Measurements from ENCODE around the gene KDM4B.
"Not testable (repeated sequence)": the region's sequence is repeated elsewhere in the genome, so short reads cannot be mapped to it uniquely, and the experiment has no call there.

Gene KDM4B

DNA sequence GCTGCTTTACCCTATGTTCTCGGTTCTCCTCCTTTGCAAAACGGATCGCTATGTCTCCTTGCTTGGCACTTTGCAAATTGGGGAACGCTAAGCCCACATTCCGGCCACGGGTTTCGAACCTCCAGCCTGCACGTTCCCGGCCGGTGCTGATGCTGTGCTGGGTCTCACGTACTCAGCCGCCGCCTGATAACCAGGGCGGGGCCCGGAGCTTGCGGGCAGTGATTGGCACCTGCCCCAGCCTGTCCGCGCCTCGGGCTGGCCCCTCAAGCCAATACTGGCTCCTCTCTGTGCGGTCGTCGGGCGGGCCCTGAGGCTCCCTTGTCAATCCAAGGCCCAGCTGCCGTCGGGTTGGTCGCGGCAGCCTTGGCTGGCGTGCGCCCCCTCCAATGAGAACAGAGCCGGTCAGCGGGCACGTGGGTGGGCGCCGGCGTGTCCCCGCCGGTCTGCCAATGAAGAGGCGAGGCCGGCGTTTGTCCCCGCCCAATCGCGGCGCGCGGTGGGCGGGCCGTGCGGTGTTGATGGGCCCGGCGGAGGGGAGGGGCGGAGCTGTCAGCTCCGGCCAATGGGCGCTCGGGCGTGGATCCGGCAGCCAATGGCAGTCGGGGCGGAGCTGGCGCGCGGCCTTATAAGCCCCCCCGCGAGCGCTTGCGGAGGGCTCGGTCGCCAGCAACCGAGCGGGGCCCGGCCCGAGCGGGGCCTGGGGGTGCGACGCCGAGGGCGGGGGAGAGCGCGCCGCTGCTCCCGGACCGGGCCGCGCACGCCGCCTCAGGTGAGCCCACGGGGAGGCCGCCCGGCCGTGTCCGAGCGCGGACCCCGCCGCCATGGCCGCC, at the start of gene KDM4B:
Gene KDM4B (plus strand): TSS at position 652 of the 830 bp plus-strand sequence. CDS start 63,778 bp downstream, outside the sequence.
- DNase-seq = peak; percentile 100

DNA sequence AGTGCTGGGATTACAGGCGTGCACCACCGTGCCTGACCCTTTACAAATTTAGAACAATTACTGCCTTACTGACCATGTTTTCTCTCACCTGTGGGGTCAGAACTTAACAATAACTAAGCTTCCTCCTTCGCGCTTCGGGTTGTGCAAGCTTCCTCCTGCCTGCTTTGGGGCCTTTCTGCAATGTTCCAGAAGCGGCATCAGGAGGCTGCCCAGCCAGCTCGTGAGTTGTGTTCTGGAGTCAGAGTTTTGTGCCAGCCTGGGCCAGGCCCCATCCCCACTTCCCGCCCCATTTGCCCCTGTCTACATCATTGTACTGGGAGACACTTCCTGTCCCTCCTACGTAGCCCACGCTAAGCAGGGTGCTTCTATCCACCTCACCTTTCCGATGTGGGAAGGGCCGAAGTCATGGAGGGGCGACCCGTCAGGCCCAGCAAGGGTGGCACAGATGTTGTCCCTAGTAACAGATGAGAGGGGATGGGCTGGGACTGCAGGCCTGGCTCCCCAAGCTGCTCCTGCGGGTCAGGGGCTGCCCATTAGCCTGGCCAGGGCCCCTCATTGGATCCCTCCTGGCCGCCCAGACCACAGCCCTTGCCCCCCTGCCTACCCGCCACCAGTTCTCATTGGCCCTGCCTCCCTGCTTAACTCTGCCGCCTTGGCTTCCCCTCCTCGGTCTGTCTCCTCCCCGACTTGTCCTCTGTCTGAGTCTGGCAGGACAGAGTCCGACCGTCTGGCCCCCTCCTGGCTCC, 46.2 kb upstream of the KDM4B start:
- no peak for DNase-seq

GRCh38 chr19:4923276-4923747, 45.6 kb upstream of the KDM4B start:
- no peak for DNase-seq

GRCh38 chr19:4929186-4929585, 39.7 kb upstream of the KDM4B start:
- no peak for DNase-seq

DNA sequence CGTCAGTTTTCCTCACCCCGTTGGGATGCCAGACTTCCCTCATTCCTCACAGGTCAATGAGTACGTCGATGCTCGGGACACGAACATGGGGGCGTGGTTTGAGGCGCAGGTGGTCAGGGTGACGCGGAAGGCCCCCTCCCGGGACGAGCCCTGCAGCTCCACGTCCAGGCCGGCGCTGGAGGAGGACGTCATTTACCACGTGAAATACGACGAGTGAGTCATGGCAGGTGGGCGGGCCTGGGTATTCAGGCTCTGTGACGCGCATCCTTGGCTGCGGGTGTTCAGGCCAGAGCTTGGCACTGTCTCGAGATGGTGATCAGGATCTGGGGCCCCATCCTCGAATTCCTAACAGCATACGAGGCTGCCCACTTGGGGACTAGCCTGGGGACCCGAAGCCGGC, 38.2 kb upstream of the KDM4B start:
- DNase-seq = no peak

DNA sequence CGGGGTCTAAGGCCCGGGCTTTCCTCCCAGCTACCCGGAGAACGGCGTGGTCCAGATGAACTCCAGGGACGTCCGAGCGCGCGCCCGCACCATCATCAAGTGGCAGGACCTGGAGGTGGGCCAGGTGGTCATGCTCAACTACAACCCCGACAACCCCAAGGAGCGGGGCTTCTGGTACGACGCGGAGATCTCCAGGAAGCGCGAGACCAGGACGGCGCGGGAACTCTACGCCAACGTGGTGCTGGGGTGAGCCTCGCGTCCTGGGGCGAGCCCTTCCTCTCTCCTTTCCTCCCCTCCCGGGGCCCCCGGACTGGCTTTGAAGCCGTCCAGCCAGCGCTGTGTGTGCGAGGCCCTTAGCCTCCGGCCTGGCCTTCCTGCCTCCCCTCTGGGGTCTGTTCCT, 36.2 kb upstream of the KDM4B start:
- no peak for DNase-seq

DNA sequence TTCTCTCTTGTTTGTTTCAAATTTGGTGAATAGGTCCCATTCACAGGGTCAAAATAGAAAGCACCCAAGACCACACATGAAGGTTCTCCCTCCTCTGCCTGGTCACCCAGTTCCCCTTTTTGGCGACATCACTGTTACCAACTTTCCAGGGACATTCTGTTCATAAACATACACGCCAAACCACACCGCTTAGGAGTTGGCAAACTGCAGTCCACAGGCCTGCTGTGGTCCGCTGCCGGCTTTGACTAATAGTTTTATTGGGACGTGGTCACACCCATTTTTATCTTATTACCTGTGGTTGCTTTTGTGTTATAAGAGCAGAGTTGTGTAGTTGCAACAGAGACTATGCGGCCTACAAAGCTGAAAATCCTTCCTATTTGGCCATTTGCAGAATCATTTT, 35.4 kb upstream of the KDM4B start:
- DNase-seq = no peak

DNA sequence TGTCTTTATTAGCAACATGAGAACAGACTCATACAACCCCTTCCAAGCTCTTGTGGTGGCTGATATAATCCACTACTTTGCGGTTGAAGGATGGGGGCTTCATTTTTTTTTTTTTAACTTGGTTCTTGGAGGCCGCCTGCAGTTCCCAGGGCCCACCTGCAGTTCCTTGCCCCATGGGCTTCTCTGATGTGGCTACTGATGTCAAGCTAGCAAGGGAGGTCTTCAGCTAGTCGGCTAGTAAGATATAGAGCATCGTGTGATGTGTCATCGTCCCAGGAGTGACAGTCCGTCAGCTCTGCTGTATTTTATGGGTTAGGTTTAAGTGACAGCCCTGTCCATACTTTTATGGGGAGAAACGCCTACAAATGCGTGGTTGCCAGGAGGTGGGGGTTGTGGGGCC, 33.5 kb upstream of the KDM4B start:
- DNase-seq = no peak

DNA sequence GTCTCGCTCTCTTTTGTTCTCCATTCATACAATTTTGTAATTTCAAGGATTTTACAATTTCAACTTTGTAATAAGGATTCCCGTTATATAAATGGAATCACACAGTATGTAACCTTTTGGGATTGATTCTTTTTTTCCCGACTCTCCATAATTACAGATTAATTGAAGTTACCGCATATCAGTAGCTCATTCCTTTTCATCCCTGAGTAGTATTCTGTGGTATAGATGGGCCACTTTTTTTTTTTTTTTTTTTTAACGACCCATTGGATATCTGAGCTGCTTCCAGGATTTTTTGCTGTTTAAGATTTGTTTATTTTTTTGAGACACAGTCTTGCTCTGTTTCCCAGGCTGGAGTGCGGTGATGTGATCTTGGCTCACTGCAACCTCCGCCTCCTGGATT, 31.9 kb upstream of the KDM4B start:
- no peak for DNase-seq

GRCh38 chr19:4938461-4938860, 30.5 kb upstream of the KDM4B start:
- DNase-seq = not testable (repeated sequence)

DNA sequence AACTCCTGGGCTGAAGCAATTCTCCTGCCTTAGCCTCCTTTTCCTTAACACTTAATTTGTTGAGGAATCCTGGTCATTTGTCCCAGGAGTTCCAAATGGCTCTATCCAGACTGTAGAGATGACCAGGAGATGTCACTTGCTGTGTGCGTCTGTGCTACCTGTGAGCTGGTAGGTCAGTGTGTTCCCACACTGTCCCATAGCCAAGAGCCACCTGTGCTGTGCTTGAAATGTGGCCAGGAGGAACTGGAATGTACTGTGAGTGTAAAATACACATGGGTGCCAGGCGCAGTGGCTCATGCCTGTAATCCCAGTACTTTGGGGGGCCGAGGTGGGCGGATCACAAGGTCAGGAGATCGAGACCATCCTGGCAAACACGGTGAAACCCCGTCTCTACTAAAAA, 29.4 kb upstream of the KDM4B start:
- DNase-seq = no peak

- not testable (repeated sequence) for DNase-seq
Observed at GRCh38 chr19:4941638-4942169, 27.2 kb upstream of the KDM4B start.

DNA sequence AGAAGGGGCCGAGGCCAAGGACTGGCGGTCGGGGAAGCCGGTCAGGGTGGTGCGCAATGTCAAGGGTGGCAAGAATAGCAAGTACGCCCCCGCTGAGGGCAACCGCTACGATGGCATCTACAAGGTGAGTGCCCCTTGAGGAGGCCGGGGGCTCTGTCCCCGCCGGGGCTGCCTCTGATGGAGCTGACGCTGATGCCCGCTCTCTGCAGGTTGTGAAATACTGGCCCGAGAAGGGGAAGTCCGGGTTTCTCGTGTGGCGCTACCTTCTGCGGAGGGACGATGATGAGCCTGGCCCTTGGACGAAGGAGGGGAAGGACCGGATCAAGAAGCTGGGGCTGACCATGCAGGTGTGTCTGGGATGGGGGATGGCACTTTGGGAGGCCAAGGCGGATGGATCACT, 18.3 kb upstream of the KDM4B start:
- DNase-seq = not testable (repeated sequence)

DNA sequence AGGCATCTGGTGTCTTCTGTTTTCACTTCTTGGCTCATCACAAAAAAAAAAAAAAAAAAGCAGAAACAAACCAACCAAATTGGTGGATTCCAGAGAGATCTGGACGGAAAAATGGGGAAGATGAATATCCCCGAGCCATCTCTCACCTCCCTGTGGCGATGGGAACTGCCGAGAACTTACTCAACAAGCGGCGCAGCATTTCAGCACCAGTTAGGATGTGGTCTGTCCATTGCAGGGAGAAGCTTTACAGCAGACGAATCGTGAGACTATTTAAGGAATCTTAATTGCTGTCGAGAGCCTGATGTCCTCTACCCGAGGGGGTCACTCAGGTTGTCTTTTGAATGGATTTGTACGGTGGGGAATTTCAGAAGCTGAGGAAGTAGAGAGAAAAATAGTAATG, 17.3 kb upstream of the KDM4B start:
- no peak for DNase-seq

- no peak for DNase-seq
Observed at GRCh38 chr19:4952945-4953344, 16.0 kb upstream of the KDM4B start.

GRCh38 chr19:4954320-4955149, 14.4 kb upstream of the KDM4B start:
- not testable (repeated sequence) for DNase-seq

- no peak for DNase-seq
Observed at GRCh38 chr19:4955274-4955673, 13.6 kb upstream of the KDM4B start.

GRCh38 chr19:4957981-4958380, 10.9 kb upstream of the KDM4B start:
- DNase-seq = no peak

DNA sequence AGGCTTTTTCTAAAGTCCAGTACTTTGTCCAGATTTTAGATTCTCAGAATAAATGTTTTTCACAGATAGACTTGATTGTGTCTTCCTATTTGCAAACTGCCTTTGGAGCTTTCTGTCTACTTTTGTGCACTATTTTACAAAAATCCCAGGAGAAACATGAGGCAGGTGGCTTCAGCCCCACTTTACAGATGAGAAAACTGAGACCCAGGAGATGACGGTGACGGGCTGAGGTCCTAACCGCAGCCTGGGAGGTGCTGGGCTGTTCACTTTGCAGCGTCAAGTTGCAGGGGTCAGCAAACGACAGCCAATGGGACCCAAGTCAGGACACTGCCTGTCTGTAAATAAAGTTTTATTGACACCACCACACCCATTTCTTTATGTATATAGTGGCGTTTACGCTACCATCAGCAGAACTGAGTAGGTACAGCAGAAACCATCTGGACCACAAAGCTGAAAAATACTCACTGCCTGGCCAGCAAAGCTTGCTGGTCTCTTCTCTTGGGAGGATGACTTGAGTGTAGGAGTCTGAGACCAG, 6.8 kb upstream of the KDM4B start:
- DNase-seq = no peak

GRCh38 chr19:4965061-4965460, 3.9 kb upstream of the KDM4B start:
- DNase-seq = no peak

DNA sequence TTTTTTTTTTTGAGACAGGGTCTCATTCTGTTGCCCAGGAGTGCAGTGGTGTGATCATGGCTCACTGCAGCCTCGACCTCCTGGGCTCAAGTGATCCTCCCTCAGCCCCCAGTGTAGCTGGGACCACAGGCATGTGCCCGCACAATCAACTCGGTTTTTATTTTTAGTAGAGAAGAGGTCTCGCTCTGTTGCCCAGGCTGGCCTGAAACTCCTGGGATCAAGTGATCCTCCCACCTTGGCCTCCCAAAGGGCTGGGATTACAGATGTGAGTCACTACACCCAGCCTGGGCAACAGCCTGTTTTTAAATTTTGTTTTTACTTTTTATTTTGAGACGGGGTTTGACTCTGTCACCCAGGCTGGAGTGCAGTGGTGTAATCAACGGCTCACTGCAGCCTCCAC, 2.3 kb upstream of the KDM4B start:
- no peak for DNase-seq

- no peak for DNase-seq
Observed at GRCh38 chr19:4967738-4968461, 1.0 kb upstream of the KDM4B start.

All from COR-L47 (cell line).